ENCODE measurements around the gene PROZ.
"Not testable (repeated sequence)": the region's sequence is repeated elsewhere in the genome, so short reads cannot be mapped to it uniquely, and the experiment has no call there.

PROZ gene

DNA sequence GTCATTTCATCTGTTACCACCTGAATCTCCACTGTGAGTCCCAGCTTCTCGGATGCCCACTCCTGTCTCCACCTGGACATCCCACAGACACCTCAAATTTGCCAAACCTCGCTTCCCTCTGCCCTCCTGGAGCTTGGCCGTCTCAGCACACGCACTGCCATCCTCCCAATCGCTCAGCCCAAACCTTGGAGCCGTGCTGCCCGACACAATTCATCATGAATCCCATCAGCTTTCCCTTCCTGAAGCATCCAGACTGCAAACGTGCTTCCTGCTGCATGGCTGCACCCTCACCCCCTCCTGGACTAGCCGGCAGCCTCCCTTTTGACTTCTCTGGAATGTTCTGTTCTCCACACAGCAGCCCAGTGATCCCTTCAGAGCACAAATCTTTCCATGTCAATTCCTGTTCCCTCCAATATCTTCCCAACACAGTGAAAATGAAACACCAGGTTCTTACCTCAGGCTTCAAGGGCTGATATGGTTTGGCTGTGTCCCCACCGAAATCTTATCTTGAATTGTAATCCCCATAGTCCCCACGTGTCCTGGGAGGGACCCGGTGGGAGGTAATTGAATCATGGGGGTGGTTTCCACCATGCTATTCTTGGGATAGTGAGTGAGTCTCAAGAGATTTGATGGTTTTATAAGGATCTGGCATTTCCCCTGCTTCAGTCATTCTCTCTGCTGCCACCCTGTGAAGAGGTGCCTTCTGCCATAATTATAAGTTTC, 1.1 kb upstream of the PROZ start:
- DNase-seq (ENCODE audit: low read depth) = no peak

DNA sequence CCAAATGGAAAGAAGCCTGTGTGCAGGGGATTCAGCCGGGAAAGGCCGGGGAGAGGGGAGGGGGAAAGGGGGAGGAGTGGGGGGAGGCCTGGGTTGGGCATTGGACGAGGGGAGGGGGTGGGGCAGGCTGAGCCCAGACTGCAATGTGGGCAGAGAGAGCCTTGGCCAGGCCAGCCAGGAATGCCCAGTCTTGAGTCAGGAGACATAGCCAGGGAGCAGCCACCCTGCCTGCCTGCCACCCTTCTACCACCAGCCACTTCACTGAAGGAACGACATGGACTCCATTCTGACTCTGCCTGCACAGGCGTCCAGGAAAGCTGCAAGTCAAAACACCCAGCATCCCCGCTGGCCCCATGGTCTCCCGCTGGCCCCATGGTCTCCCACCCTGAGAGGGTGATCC, 498 bp downstream of the PROZ start:
- no peak for DNase-seq (ENCODE audit: low read depth)

DNA sequence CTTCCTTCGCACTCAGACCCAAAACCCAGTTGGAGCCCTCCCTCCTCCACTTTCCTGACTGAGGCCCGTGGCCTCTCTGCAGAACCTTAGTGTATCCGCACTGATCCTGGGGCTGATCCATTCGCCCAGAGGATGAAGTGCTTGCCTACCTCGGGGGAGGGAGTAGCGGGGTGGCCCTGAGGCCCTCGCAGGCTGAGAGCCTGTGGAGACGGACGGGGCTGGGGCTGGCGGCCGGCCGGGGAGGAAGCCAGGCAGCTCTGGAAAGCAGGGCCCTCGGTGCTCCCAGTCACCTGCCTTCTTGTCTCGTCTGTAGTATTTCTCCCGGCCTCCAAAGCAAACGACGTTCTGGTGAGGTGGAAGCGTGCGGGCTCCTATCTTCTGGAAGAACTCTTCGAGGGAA, 1.3 kb downstream of the PROZ start:
- no peak for DNase-seq (ENCODE audit: low read depth)

DNA sequence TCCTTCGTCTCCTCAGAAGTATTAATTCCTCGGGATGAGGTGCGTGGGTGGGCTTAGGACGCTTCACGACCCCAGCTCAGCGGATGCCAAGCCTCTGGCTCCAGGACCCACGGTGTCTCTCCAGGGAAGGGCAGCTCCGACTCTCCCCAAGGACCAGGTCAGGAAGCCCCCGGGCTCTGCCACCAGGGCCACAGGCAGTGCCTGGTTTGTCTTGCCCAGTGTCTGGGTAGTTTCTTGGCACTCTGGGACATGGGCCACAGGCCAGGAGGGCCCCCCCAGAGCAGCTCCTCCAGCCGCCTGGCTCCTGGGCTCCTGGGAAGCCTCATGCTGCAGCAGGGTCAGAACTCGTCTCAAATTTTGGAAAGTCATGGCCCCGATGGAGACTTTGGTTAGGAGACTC, 2.5 kb downstream of the PROZ start:
- DNase-seq (ENCODE audit: low read depth) = no peak

DNA sequence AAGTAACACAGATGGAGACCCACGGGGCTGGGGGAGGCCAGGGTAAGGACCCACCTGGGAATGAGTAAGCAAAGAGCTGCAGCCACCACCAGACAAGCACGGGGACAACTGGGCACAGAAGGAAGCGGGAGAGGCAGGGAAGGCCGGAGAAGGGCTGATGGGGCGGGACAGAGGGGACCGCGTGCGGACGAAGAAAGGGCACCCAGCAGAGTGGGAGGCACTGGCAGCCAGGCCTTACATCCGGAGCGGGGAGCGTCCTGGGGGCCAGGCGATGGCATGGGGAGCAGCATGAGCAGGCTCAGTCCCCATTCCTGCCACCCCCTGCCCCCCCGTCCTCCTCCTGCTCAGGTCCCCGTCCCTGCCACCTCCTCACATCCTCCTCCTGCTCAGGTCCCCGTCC, 3.0 kb downstream of the PROZ start:
- no peak for DNase-seq (ENCODE audit: low read depth)

DNA sequence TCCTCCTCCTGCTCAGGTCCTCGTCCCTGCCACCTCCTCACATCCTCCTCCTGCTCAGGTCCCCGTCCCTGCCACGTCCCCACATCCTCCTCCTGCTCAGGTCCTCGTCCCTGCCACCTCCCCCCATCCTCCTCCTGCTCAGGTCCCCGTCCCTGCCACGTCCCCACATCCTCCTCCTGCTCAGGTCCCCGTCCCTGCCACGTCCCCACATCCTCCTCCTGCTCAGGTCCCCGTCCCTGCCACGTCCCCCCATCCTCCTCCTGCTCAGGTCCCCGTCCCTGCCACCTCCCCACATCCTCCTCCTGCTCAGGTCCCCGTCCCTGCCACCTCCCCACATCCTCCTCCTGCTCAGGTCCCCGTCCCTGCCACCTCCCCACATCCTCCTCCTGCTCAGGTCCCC, 3.5 kb downstream of the PROZ start:
- DNase-seq (ENCODE audit: low read depth) = not testable (repeated sequence)

DNA sequence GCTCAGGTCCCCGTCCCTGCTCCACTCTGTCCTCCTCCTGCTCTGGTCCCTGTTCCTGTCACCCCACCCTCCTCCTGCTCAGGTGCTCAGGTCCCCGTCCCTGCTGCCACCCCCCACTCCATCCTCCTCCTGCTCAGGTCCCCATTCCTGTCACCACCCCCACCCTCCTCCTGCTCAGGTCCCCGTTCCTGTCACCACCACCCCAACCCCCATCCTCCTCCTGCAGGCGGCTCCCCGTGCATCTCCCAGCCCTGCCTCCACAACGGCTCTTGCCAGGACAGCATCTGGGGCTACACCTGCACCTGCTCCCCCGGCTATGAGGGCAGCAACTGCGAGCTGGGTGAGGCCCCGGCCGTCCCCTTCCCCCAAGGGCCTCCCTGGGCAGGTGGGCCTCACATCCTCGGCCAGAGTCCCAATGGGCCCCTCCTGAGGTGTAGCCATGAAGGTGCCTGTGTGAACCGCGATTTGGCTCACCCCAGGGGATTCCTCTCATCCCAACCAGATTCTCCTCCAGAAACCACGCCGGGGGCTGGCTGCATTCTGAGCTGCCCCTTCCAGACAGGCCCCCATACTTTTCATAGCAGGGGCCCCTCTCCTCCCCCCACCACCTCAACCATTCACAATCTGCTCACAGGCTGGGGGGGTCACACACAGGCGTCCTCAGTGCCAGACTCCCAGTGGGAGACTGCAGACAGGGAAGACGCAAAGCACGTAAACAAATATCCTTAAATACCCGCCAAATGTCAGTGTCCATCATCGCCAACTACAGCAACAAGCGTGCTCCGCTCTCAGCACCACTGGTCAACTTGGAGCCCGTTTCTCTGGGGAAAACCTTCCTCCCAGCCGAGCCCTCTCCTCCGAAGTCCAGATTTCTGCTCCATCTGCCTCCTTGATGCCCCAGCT, 4.6 kb downstream of the PROZ start:
- no peak for DNase-seq (ENCODE audit: low read depth)

DNA sequence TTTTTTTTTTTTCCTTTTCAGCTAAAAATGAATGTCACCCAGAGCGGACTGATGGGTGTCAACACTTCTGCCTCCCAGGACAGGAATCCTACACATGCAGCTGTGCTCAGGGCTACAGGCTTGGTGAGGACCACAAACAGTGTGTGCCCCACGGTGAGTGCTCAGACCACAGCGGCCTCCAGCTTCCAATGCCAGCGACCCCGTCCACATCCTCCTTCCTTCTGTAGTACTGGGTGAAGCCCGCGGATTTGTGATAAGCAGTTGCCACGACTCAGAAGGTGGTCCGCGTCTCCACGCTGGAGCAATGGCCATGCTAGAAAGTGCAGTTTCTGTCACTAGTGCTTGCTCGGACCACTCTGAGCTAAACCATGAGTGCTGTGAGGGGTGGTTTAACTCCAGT, 6.0 kb downstream of the PROZ start:
- DNase-seq (ENCODE audit: low read depth) = no peak

DNA sequence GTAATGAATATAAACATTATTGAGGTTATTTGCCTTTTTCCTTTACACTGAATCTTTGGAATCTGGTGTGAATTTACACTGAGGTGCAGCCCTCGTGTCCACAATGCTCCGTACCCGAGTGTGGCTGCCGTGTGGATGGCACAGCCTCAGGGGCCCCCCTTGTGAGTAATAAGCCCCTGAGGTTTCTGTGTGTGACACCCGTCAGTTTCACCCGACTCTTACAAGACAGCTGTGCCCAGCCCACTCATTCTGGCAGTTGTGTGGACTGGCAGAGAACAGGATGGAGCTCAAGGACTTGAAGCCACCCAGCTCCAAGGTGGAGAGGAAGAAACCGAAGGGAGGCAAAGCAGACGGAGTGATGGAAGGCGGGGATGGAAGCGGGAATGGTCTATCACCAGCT, 7.8 kb downstream of the PROZ start:
- no peak for DNase-seq (ENCODE audit: low read depth)

DNA sequence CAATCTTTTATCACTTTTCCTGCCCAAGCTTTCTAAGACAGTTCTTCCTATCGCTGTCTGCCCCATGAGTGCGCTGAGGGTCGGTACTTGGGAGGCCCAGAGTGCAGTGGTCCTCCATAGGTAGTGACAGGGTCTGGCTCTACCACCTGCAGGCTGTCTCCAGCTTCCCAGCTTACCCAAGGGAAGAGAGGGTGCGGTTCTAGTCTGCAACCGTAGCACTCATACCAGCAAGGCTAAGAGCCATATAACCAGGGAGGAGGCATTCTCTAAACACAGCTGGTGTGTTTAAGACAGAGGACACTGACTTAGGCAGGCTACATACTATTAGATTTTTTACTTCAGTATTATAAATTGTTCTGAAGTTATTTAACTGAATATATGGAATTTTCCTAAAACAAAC, 8.2 kb downstream of the PROZ start:
- DNase-seq (ENCODE audit: low read depth) = no peak

DNA sequence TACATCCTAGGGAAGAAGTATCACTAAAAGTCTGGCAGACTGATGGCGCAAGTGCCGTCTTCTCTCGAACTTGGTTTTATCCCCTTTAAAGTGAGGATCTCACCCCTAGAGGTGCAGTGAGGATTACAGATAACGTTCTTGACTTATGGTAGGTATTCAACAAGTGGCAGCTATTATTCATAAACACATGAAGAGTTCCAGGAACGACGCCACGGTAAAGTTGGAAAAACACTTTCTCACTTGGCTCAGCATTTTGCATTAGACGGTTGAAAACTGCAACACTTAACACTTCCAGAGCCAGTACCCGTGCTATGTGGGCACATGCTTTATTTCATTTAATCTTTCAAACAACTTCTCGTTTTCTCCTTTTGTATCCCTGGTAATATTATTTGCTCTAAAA, 8.7 kb downstream of the PROZ start:
- DNase-seq (ENCODE audit: low read depth) = no peak

DNA sequence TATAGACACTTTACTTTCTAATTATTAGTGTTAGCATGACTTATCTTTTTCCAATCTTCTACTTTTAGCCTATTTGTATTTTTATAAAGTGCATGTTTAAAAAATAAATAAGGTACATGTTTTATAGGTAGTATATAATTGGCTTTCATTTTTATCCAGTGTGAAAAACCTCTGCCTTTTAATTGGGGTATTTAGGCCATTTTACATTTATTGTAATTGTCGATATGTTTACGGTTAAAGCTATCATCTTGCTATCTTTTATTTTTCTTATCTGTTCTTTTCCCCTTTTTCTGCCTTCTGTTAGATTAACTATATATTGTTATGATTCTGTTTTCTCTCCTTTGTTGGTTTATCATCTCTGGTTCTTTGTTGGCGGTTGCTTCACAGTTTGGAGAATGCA, 9.1 kb downstream of the PROZ start:
- no peak for DNase-seq (ENCODE audit: low read depth)

DNA sequence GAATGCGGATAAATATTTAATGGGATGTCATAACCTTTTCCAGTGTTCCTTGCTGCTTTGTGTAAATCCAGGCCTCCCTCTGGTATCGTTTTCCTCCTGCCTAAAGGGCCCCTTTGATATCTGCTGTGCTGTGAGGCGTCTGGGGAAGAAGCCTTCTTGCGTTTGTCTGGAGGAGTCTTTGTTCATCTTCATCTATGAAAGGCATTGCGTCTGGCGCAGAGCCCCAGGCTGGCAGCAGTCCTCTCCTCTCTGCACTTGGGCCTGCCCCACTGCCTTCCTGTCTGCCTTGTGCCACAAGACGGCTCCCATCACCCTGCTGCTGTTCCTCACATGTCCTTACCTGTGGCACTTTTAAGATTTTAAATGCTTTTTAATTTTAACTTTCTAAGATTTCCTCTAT, 9.8 kb downstream of the PROZ start:
- no peak for DNase-seq (ENCODE audit: low read depth)

DNA sequence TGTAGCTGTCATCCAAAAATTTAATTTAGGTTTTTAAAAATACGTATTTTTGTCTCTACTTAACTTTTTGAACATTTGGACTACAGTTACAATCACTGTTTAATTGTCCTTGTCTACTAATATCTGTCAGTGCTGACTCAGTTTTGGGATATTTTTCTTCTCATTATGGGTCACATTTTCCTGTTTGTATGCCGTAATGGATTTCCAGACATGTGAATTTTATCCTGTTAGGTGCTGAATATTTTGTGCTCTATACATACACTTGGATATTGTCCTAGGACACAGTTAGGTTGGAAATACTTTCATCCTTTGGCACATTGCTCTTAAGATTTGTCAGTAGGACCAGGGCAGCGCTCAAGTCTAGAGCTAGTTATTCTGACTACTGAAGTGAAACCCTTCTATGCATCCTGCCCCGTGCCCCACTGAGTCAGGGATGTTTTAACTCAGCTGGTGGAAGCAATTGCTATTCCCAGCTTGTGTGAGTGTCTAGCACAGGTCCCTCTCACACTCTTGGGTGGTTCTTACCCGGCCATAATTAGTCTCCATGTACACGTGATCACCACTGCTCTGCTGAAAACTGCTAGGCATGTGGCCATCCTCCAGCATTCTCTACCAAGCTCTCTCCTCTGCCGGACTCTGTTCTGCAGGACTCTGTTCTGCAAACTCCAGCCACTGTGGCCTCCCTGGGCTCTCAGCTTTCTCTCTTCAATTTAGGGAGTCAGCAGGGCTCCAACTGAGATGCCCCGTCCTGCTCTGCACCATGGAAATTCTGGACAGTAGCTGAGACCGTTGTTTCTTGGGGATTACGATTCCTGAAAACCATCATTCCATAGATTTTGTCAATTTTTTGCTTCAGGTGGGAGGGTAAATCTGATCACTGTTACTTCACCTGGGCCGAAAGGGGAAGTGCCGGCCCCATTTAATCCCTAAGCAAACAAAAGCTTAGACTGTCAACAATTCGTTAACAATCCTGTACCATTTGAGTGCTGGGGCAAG, 11.1 kb downstream of the PROZ start:
- no peak for DNase-seq (ENCODE audit: low read depth)

DNA sequence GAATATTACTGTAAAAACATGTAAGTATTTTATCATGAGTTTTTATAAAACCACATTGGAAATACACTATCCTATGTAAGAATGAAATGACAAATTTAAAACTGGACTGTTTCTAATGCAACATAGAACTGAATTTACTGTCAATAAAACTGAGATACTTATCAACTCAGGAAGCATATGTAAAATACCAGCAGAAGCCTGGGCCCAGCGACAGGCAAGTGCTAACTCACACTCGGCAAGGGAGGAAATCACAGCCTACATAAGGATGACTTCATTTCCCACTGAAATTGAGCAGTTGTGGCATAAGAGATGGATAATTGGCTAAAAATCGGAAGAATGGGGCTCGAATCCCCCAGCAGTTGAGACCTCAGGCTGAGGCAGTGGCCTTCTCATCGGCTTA, 12.1 kb downstream of the PROZ start:
- DNase-seq (ENCODE audit: low read depth) = no peak

DNA sequence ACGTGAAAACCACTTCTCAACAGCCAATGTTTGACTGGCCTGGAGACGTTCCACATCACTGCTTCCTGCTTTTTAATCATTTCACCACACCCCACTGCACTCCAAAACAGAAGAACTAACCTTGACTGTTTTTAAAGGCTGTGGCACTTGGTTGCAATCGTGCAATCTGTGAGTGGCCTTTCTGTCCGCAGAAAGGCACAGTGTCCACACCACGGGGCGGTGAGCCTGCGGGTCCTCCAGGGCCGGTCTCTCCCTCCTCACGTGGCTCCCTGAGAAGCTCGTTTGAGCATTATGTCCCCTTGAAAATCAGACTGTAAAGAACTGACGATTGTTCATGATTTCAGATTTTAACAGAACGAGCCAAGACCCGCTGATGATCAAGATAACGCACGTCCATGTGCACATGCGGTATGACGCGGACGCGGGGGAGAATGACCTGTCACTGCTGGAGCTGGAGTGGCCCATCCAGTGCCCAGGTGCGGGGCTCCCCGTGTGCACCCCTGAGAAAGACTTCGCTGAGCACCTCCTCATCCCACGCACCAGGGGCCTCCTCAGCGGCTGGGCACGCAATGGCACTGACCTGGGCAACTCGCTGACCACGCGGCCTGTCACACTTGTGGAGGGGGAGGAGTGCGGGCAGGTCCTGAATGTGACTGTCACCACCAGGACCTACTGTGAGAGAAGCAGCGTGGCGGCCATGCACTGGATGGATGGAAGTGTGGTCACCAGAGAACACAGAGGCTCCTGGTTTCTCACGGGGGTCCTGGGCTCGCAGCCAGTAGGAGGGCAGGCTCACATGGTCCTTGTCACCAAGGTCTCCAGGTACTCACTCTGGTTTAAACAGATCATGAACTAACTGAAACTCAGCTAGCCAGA, 13.0 kb downstream of the PROZ start:
- no peak for DNase-seq (ENCODE audit: low read depth)

DNA sequence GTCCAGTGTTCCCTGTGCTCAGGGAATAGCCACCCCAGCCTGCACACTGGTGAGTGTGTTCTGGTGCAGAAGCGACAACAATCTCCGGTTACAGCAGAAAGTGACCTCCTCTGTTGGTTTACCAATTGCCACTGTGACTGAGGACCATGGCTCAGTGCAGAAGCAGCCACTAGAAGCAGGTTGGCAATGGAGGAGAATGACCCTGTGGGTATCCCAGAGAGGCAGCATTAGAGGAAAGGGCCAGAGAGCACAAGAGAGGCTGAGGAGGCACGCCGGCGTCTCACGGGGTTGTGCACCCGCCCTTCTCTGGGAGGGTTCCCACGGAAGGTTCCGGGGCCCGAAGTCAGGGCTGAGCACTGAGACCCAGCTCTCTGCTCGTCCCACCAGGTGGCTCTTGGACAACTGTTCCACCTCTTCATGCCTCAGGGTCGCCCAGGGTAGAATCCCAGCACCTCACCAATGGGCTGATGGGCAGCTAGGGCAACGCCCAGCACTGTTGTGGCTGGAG, 14.0 kb downstream of the PROZ start:
- DNase-seq (ENCODE audit: low read depth) = no peak

DNA sequence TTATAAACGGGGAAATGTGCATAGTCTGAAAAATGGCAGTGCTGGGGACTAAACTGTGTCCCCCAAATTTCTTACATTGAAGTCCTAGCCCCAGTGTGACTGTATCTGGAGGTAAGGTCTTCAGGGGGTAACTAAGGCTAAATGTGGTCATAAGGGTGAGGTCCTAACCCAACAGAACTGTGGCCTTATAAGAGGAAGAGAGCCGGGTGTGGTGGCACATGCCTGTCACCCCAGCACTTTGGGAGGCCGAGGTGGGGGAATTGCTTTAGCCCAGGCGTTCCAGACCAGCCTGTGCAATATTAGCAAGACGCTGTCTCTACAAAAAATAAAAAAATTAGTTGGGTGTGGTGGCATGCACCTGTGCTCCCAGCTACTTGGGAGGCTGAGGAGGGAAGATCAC, 17.8 kb downstream of the PROZ start:
- DNase-seq (ENCODE audit: low read depth) = no peak

DNA sequence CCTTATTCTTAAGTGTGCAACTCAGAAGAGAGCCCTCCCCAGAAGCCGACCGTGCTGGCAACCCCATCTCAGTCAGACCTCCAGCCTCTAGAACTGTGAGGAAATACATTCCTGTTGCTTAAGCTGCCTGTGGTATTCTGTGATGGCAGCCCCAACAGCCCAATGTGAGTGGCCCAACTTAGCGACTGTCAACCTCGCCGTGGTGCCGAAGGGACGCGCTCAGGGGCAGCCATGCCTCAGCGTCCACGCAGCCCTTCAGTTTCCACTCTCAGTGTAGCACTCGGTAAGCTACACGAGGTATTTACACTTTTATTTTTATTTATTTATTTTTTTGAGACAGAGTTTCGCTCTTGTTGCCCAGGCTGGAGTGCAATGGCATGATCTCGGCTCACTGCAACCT, 18.4 kb downstream of the PROZ start:
- DNase-seq (ENCODE audit: low read depth) = no peak

DNA sequence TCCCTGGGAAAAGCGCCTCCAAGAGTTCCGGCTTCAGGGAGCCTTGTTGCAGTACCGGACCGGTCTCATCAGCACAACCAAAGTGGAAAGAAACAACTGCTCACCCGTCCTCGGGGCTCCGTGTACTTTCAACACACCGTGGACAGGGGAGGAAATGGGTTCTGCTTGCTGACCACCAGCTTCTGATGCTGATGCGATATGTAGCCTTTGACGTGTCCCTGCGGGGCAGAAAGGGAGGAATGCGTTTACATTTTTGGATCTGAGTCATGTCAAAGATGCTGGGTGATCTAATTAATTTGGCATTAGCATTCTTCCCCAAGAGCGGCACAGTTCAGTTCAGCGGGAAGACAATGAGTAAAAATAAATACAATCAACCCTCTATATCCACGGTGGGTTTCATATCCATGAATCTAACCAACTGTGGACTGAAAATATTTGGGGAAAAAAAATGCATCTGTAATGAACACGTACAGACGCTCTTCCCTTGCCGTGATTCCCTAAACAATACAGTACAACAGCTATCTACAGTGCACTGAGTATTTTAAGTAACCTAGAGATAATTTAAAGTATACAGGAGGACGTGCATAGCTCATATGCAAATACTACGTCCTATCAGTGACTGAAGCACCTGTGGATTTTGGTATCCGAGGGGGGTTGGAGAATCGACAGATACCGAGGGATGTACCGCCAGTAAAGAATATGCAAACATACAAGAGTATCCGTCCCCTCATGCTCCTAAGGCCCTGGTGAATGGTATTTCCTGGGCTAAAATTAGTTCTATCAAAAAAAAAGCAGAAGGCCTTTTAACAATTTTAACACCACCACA, 19.8 kb downstream of the PROZ start:
- no peak for DNase-seq (ENCODE audit: low read depth)

DNA sequence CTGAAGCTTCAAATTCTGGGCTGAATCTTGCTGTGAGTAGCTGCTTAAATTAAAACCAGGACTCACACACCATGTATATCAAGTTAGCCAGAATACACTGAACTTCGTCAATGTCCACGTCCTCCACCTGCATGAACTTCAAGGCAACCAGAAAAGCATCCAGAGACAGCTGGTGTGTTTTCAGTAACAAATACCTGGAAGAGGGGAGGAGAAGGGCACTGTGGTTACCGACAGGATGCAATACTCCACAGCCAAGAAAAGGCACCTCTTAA, 20.4 kb downstream of the PROZ start:
- no peak for DNase-seq (ENCODE audit: low read depth)
